KMS-11 (cell line): ENCODE data around the gene CASQ1.

Experiments used
- H2AFZ ChIP-seq: fragments of 200-600 bp; sonication (generic); 2 replicates; pipeline ENCODE4 v1.6.1; 2016; ENCODE audit warnings: antibody characterized with exemption, mixed run types, low read depth
- H3K27ac ChIP-seq: fragments of 200-600 bp; sonication (generic); 2 replicates; pipeline ENCODE4 v1.6.1; 2016; ENCODE audit warnings: mild to moderate bottlenecking, mixed run types
- H3K27me3 ChIP-seq: fragments of 200-600 bp; sonication (generic); 2 replicates; pipeline ENCODE4 v1.6.1; 2017; ENCODE audit warnings: mild to moderate bottlenecking, low read depth, mixed run types, moderate library complexity; ENCODE audit not compliant: insufficient read depth
- H3K36me3 ChIP-seq: fragments of 200-600 bp; sonication (generic); 2 replicates; pipeline ENCODE4 v1.6.1; 2017; ENCODE audit warnings: mild to moderate bottlenecking, mixed run types; ENCODE audit not compliant: insufficient read depth
- H3K4me1 ChIP-seq: fragments of 200-600 bp; sonication (generic); 2 replicates; pipeline ENCODE4 v1.6.1; 2016; ENCODE audit warnings: mild to moderate bottlenecking, low read depth, mixed run types; ENCODE audit not compliant: poor library complexity, severe bottlenecking
- H3K4me2 ChIP-seq: fragments of 200-600 bp; sonication (generic); 2 replicates; pipeline ENCODE4 v1.7.0; 2016; ENCODE audit warnings: mild to moderate bottlenecking, mixed run types
- H3K4me3 ChIP-seq: fragments of 200-600 bp; sonication (generic); IDR thresholded peaks from 2 replicates; pipeline ENCODE4 v1.6.1; 2017; ENCODE audit warnings: low read depth, low read length, mixed read lengths; ENCODE audit not compliant: insufficient read depth
- H3K79me2 ChIP-seq: fragments of 200-600 bp; sonication (generic); 2 replicates; pipeline ENCODE4 v1.6.1; 2016; ENCODE audit warnings: low read depth, mixed run types; ENCODE audit not compliant: insufficient read depth
- H3K9ac ChIP-seq: fragments of 200-600 bp; sonication (generic); 2 replicates; pipeline ENCODE4 v1.6.1; 2016; ENCODE audit warnings: mild to moderate bottlenecking, mixed run types
- H4K20me1 ChIP-seq: fragments of 200-600 bp; sonication (generic); 2 replicates; pipeline ENCODE4 v1.6.1; 2016; ENCODE audit warnings: mild to moderate bottlenecking, mixed run types; ENCODE audit not compliant: insufficient read depth
- CTCF ChIP-seq: fragments of 200-600 bp; sonication (generic); conservative IDR thresholded peaks from 2 replicates; pipeline ENCODE4 v1.6.1; 2017; ENCODE audit warnings: low read depth, mild to moderate bottlenecking, antibody characterized with exemption, low read length, moderate library complexity, mixed read lengths

CASQ1 gene

GRCh38 chr1:160227034-160227433 is 36.7 kb downstream of the CASQ1 start:
- Histone ChIP-seq H4K20me1 (no peaks in the 10 kb centered on the region), H3K79me2 (no peaks in the 10 kb centered on the region), H3K4me1 (peaks cover 9% of the 10 kb centered on the region), H3K27ac (no peak overlapping the region), H2AFZ (no peak overlapping the region), H3K36me3 (peaks cover 32% of the 10 kb centered on the region; the same call in 1 of the 2 replicates), H3K4me3 (no peak overlapping the region), H3K4me2 (no peak overlapping the region), H3K27me3 (no peaks in the 10 kb centered on the region), H3K9ac (no peak overlapping the region)
- no peak for TF ChIP-seq CTCF

- H3K36me3 ChIP-seq, result peaks cover 29% of the 10 kb centered on the region; the same call in 1 of the 2 replicates
- H3K4me3 ChIP-seq, result no peak overlapping the region
- no peak overlapping the region for H2AFZ ChIP-seq
- H3K79me2 ChIP-seq, result no peaks in the 10 kb centered on the region
- no peak overlapping the region for H3K27ac ChIP-seq
- no peak overlapping the region for H3K9ac ChIP-seq
- H3K4me1 ChIP-seq, result peaks cover 9% of the 10 kb centered on the region
- no peaks in the 10 kb centered on the region for H4K20me1 ChIP-seq
- no peak overlapping the region for H3K4me2 ChIP-seq
- no peaks in the 10 kb centered on the region for H3K27me3 ChIP-seq
- no peak for TF ChIP-seq CTCF
Observed at GRCh38 chr1:160227561-160227960, 37.2 kb downstream of the CASQ1 start.

- Histone ChIP-seq H3K27me3 (no peaks in the 10 kb centered on the region), H2AFZ (no peak overlapping the region), H3K79me2 (no peaks in the 10 kb centered on the region), H3K4me2 (no peak overlapping the region), H3K4me1 (peaks cover 9% of the 10 kb centered on the region), H3K36me3 (peaks cover 27% of the 10 kb centered on the region; the same call in 1 of the 2 replicates), H3K9ac (no peak overlapping the region), H4K20me1 (no peaks in the 10 kb centered on the region), H3K27ac (no peak overlapping the region), H3K4me3 (no peak overlapping the region)
- TF ChIP-seq CTCF, result no peak
Observed at GRCh38 chr1:160228431-160228830, 38.1 kb downstream of the CASQ1 start.

GRCh38 chr1:160232911-160233310 is 42.5 kb downstream of the CASQ1 start:
- Histone ChIP-seq H3K4me3 (no peak overlapping the region), H3K4me1 (peaks cover 17% of the 10 kb centered on the region), H3K27me3 (no peaks in the 10 kb centered on the region), H4K20me1 (no peaks in the 10 kb centered on the region), H3K79me2 (no peaks in the 10 kb centered on the region), H3K27ac (no peak overlapping the region), H3K36me3 (peaks cover 37% of the 10 kb centered on the region; the same call in 1 of the 2 replicates), H2AFZ (no peak overlapping the region), H3K4me2 (no peak overlapping the region), H3K9ac (no peak overlapping the region)
- TF ChIP-seq CTCF, result no peak

- TF ChIP-seq CTCF, result no peak
- Histone ChIP-seq H3K36me3 (peaks cover 25% of the 10 kb centered on the region; the same call in 1 of the 2 replicates), H3K27me3 (no peaks in the 10 kb centered on the region), H3K4me1 (peaks cover 35% of the 10 kb centered on the region), H4K20me1 (no peaks in the 10 kb centered on the region), H3K4me3 (no peak overlapping the region), H3K9ac (no peak overlapping the region), H3K79me2 (no peaks in the 10 kb centered on the region), H2AFZ (no peak overlapping the region), H3K4me2 (peak overlapping the region; percentile 0; the same call in 1 of the 2 replicates), H3K27ac (no peak overlapping the region)
Observed at GRCh38 chr1:160236806-160237205, 46.4 kb downstream of the CASQ1 start.
